ENCODE measurements around the gene ZER1.

The ZER1 gene

GRCh38 chr9:128732576-128732975 is 39.2 kb downstream of the ZER1 start:
- DNase-seq = no peak

- DNase-seq = no peak
Observed at GRCh38 chr9:128731691-128732090, 40.0 kb downstream of the ZER1 start.

- DNase-seq = no peak
Observed at GRCh38 chr9:128731093-128731492, 40.6 kb downstream of the ZER1 start.

- no peak for DNase-seq
Observed at GRCh38 chr9:128729766-128730517, 41.8 kb downstream of the ZER1 start.

GRCh38 chr9:128729302-128729701 is 42.4 kb downstream of the ZER1 start:
- no peak for DNase-seq

GRCh38 chr9:128728298-128728697 is 43.4 kb downstream of the ZER1 start:
- DNase-seq = no peak

- no peak for DNase-seq
Observed at GRCh38 chr9:128727640-128728248, 44.0 kb downstream of the ZER1 start.

GRCh38 chr9:128724744-128725211 is 46.9 kb downstream of the ZER1 start:
- peak; percentile 89 for DNase-seq

GRCh38 chr9:128723866-128724743 is 47.6 kb downstream of the ZER1 start, which contains the start of gene ZDHHC12:
Gene ZDHHC12, minus strand, starts transcription at chr9:128724127. Its CDS starts 34 bp downstream, at chr9:128724093.
- peak; percentile 98 for DNase-seq

- DNase-seq = peak; percentile 27
Observed at GRCh38 chr9:128723352-128723865, 48.3 kb downstream of the ZER1 start.

- DNase-seq = no peak
Observed at GRCh38 chr9:128722380-128723351, 49.1 kb downstream of the ZER1 start.

GRCh38 chr9:128721487-128722010 is 50.2 kb downstream of the ZER1 start:
- DNase-seq = no peak

- DNase-seq = no peak
Observed at GRCh38 chr9:128720841-128721486, 50.8 kb downstream of the ZER1 start.

GRCh38 chr9:128719919-128720605 is 51.7 kb downstream of the ZER1 start:
- DNase-seq = no peak

- no peak for DNase-seq
Observed at GRCh38 chr9:128718475-128718874, 53.3 kb downstream of the ZER1 start.

GRCh38 chr9:128718047-128718446 is 53.7 kb downstream of the ZER1 start:
- no peak for DNase-seq

- no peak for DNase-seq
Observed at GRCh38 chr9:128716581-128717254, 55.0 kb downstream of the ZER1 start.

GRCh38 chr9:128715436-128715750 is 56.3 kb downstream of the ZER1 start:
- no peak for DNase-seq

GRCh38 chr9:128714586-128715435 is 56.9 kb downstream of the ZER1 start:
- DNase-seq = no peak

Data from EL (cell line).